ENCODE results near the gene SLC25A21.
"Not testable (repeated sequence)": the region's sequence is repeated elsewhere in the genome, so short reads cannot be mapped to it uniquely, and the experiment has no call there.

Gene SLC25A21

GRCh38 chr14:37036669-37037341 is 135.6 kb downstream of the SLC25A21 start:
- no peak for DNase-seq

- DNase-seq, result no peak
These were observed 137.0 kb downstream of the SLC25A21 start for GRCh38 chr14:37035401-37035800.

GRCh38 chr14:37034410-37035285 is 137.8 kb downstream of the SLC25A21 start:
- DNase-seq, result no peak

- no peak for DNase-seq
These were observed 139.5 kb downstream of the SLC25A21 start for GRCh38 chr14:37032863-37033262.

GRCh38 chr14:37027188-37027824 is 145.1 kb downstream of the SLC25A21 start:
- no peak for DNase-seq

- no peak for DNase-seq
These were observed 148.4 kb downstream of the SLC25A21 start for GRCh38 chr14:37023875-37024565.

GRCh38 chr14:37021390-37021789 is 151.0 kb downstream of the SLC25A21 start:
- no peak for DNase-seq

- DNase-seq, result no peak
These were observed 152.9 kb downstream of the SLC25A21 start for GRCh38 chr14:37019488-37019887.

- no peak for DNase-seq
These were observed 153.7 kb downstream of the SLC25A21 start for GRCh38 chr14:37018571-37019240.

- no peak for DNase-seq
These were observed 159.3 kb downstream of the SLC25A21 start for GRCh38 chr14:37013078-37013477.

- DNase-seq, result no peak
These were observed 173.7 kb downstream of the SLC25A21 start for GRCh38 chr14:36998686-36999085.

- DNase-seq, result no peak
These were observed 174.6 kb downstream of the SLC25A21 start for GRCh38 chr14:36997843-36998242.

GRCh38 chr14:36996857-36997590 is 175.4 kb downstream of the SLC25A21 start:
- no peak for DNase-seq

- DNase-seq, result no peak
These were observed 176.1 kb downstream of the SLC25A21 start for GRCh38 chr14:36996133-36996856.

- DNase-seq, result no peak
These were observed 182.6 kb downstream of the SLC25A21 start for GRCh38 chr14:36989806-36990205.

GRCh38 chr14:36988989-36989388 is 183.4 kb downstream of the SLC25A21 start:
- DNase-seq, result no peak

- no peak for DNase-seq
These were observed 183.8 kb downstream of the SLC25A21 start for GRCh38 chr14:36988568-36988967.

- DNase-seq, result no peak
These were observed 186.0 kb downstream of the SLC25A21 start for GRCh38 chr14:36986407-36986806.

- DNase-seq, result no peak
These were observed 190.4 kb downstream of the SLC25A21 start for GRCh38 chr14:36981832-36982529.

GRCh38 chr14:36980413-36980812 is 192.0 kb downstream of the SLC25A21 start:
- DNase-seq, result not testable (repeated sequence)
